ENCODE data around the gene SLC35D2. TPM values are rescaled to one million over a fixed set of nuclear protein-coding genes. Genes with fewer than 3 reads are reported as not detected.

The SLC35D2 gene
- total RNA-seq, 4 donors from 2014 or later: 5.6 to 38.5 (median 21.0) TPM

DNA sequence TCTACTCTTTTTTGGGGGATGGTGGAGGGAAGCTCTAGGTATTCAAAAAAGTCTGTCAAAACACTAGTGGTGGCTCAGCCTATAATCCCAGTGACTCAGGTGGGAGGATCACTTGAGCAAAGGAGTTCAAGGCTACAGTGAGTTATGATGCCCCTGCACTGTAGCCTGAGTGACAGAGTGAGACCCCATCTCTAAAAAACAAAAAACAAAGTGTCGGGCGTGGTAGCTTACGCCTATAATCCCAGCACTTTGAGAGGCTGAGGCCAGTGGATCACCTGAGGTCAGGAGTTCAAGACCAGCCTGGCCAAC, 15.8 kb upstream of the SLC35D2 start:
- Histone ChIP-seq H3K9me3 (no peaks in the 10 kb centered on the region), H3K4me3 (no peak overlapping the region), H3K4me1 (no peaks in the 10 kb centered on the region), H3K27ac (no peak overlapping the region), H3K36me3 (no peaks in the 10 kb centered on the region), H3K27me3 (no peaks in the 10 kb centered on the region)
- no peak for DNase-seq
- intact Hi-C loops (cut with DNase I; ENCODE audit: low total_unique reads): no loop called here
- TF ChIP-seq POLR2A (IDR thresholded peaks at IDR 0.05): no peak
- TF ChIP-seq, protein P1, sequence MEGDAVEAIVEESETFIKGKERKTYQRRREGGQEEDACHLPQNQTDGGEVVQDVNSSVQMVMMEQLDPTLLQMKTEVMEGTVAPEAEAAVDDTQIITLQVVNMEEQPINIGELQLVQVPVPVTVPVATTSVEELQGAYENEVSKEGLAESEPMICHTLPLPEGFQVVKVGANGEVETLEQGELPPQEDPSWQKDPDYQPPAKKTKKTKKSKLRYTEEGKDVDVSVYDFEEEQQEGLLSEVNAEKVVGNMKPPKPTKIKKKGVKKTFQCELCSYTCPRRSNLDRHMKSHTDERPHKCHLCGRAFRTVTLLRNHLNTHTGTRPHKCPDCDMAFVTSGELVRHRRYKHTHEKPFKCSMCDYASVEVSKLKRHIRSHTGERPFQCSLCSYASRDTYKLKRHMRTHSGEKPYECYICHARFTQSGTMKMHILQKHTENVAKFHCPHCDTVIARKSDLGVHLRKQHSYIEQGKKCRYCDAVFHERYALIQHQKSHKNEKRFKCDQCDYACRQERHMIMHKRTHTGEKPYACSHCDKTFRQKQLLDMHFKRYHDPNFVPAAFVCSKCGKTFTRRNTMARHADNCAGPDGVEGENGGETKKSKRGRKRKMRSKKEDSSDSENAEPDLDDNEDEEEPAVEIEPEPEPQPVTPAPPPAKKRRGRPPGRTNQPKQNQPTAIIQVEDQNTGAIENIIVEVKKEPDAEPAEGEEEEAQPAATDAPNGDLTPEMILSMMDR (IDR thresholded peaks at IDR 0.05): no peak

DNA sequence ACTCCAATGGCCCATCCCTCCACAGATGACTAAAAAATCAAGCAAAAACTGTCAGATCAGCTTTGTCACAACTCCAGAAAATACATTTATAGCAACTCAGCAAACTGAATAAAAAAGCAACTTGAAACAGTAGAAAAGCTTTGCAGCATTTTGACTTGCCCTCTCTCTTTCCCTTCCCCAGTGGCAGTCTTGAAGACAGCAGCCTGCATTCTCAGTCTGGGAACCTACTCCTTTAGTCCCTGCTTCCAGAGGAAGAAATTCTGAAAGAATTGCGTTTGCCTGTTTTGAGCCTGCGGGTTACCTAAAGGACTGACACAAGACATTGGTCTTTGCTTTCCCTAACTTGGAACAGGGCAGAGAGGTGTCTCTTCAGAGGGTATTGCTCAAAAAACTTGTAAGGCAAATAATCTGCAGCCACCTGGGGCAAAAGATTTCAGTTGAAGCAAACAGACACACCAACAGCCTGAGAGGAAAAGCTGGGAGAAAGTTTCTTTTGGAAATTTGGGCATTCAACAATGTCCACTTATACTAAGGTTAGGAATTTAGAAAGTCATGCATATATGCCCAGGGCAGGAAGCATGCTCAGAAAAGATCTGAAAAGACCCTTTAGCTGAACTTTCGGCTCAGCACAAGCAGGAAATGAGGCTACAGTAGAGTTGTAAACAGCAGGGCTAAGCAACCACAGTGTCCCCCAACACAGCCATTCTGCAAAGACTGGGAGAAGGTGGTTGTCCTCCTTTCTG, 15.2 kb upstream of the SLC35D2 start:
- no peaks in the 10 kb centered on the region for H3K4me1 ChIP-seq
- H3K4me3 ChIP-seq: no peak overlapping the region
- DNase-seq: no peak
- H3K27me3 ChIP-seq: no peaks in the 10 kb centered on the region
- TF ChIP-seq, protein P1 (IDR thresholded peaks at IDR 0.05): no peak
- no peak for TF ChIP-seq POLR2A (IDR thresholded peaks at IDR 0.05)
- intact Hi-C loops (cut with DNase I; ENCODE audit: low total_unique reads): no loop called here
- H3K27ac ChIP-seq: no peak overlapping the region
- H3K36me3 ChIP-seq: no peaks in the 10 kb centered on the region
- no peaks in the 10 kb centered on the region for H3K9me3 ChIP-seq

DNA sequence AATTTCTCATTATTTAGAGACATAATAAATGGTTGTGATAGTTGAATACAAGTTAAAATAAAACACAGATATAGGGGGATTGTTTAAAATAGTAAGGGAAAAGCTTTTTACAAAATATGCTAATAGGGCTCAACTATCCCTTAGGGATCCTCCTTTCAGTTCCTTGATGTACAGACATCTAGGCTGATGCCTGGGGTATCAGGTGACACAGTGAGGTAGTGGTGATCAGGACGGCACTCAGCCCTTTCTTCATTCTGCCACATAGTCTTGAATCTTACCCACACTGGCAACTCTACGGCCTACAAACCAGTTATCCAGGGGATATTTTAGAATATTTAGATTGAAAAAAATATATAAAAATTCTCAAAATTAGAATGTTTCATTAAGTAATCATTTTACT, 12.5 kb upstream of the SLC35D2 start:
- no peaks in the 10 kb centered on the region for H3K4me1 ChIP-seq
- no peaks in the 10 kb centered on the region for H3K27me3 ChIP-seq
- H3K4me3 ChIP-seq: no peak overlapping the region
- DNase-seq: no peak
- intact Hi-C loops (cut with DNase I; ENCODE audit: low total_unique reads): no loop called here
- H3K36me3 ChIP-seq: no peaks in the 10 kb centered on the region
- H3K27ac ChIP-seq: no peak overlapping the region
- no peak for TF ChIP-seq POLR2A (IDR thresholded peaks at IDR 0.05)
- TF ChIP-seq, protein P1 (IDR thresholded peaks at IDR 0.05): no peak
- no peaks in the 10 kb centered on the region for H3K9me3 ChIP-seq

DNA sequence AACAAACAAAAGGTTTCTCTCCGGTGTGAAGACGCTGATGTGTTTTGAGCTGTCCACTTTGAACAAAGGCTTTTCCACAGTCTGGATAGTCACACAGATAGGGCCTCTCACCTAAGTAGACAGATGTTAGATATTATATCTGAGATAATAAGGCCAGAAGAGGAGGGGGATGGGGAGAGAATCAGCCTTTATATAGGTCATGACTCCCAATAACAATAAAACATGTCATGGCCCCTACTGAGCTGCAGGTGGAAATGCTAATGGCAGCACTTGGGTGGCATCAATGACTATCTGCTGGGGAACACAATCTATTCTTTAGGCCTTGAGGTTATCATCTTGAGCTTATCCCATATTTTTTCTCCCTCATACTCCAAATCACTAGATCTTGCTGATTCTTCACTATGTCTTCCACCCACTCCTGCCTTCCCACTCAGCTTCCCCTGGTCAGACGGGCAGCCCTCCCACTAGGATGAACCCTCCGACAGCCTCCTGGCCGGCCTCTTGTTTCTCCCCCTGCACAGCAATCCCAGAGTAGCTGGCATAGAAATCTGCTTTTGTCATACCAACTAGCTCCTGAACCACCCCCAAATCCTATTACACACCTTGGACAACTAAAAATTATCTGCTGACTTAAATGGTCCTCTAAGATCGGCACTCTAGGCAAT, 11.5 kb upstream of the SLC35D2 start:
- no peaks in the 10 kb centered on the region for H3K27me3 ChIP-seq
- intact Hi-C loops (cut with DNase I; ENCODE audit: low total_unique reads): no loop called here
- H3K36me3 ChIP-seq: no peaks in the 10 kb centered on the region
- no peak overlapping the region for H3K4me3 ChIP-seq
- TF ChIP-seq, protein P1 (IDR thresholded peaks at IDR 0.05): no peak
- TF ChIP-seq POLR2A (IDR thresholded peaks at IDR 0.05): no peak
- H3K4me1 ChIP-seq: no peaks in the 10 kb centered on the region
- no peak overlapping the region for H3K27ac ChIP-seq
- DNase-seq: no peak
- H3K9me3 ChIP-seq: no peaks in the 10 kb centered on the region

DNA sequence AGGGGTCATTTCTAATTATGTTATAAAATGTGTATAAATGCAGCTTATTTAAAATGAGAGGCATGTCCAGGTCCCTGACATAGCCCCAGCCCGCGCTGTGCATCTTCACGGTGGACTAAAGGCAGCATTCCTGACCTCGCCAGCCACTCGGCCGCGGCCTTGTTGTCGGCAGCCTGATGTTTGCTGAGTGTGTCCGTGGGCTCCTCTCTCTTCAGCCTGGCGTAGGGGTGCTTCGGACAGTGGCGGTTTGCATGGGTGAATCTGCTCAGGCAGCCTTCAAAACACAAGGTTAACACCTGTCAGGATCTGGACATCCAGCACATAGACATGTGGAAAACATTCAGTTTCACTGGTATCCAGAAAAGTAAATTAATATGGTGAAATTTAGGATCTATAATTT, 8.8 kb upstream of the SLC35D2 start:
- Histone ChIP-seq H3K4me1 (no peaks in the 10 kb centered on the region), H3K36me3 (no peaks in the 10 kb centered on the region), H3K4me3 (no peak overlapping the region), H3K27me3 (no peaks in the 10 kb centered on the region), H3K27ac (no peak overlapping the region), H3K9me3 (no peaks in the 10 kb centered on the region)
- intact Hi-C loops (cut with DNase I; ENCODE audit: low total_unique reads): no loop called here
- no peak for DNase-seq
- TF ChIP-seq, protein P1 (IDR thresholded peaks at IDR 0.05): no peak
- TF ChIP-seq POLR2A (IDR thresholded peaks at IDR 0.05): no peak

All from uterus (tissue), 4 donors.